SK-N-SH treated with all-trans-retinoic acid at 6 μM for 48 hours (cell line): ENCODE results near the gene TOM1L1.

Experiments
- ESRRG ChIP-seq: fragments of 250-450 bp; sonication (Bioruptor Pico); IDR thresholded peaks from 2 replicates; pipeline ENCODE4 v1.6.1; 2021; ENCODE audit warnings: mild to moderate bottlenecking
- ZFP3 ChIP-seq: fragments of 250-450 bp; sonication (Bioruptor Pico); IDR thresholded peaks from 2 replicates; pipeline ENCODE4 v1.5.0; 2020; ENCODE audit warnings: mild to moderate bottlenecking, moderate library complexity
- ZFP30 ChIP-seq: fragments of 450-650 bp; formaldehyde crosslinking; IDR thresholded peaks from 2 replicates; pipeline ENCODE4 v1.5.0; 2022; ENCODE audit warnings: mild to moderate bottlenecking, moderate library complexity
- TF ChIP-seq, protein P1 (sequence below): fragments of 250-450 bp; sonication (Bioruptor Pico); IDR thresholded peaks from 2 replicates; pipeline ENCODE4 v1.5.1; 2020; ENCODE audit warnings: low read depth, mild to moderate bottlenecking, moderate library complexity

DNA sequence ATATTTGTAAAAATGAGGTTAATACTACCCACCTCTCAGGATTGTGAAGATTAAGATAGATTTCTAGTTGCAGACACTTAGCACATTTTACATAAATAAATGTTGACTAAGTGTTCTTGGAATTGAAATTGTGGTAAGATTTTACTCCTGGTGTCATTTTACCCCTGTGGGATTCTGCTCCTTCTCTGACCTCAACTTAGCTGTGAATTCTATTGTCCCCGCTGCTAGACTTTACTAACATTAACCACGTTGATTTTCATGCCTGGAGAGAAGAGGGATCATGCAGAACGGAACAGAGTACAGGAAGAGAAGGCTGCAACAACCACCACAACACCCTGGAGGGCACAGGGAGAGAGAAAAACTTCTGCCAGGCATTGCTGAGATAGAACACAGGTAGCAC is 2.1 kb upstream of the TOM1L1 start:
- TF ChIP-seq ZFP3 (CRISPR knock-in tag) (no peak), ZFP30 (CRISPR knock-in tag) (no peak), ESRRG (CRISPR knock-in tag) (no peak)
- TF ChIP-seq, protein P1, sequence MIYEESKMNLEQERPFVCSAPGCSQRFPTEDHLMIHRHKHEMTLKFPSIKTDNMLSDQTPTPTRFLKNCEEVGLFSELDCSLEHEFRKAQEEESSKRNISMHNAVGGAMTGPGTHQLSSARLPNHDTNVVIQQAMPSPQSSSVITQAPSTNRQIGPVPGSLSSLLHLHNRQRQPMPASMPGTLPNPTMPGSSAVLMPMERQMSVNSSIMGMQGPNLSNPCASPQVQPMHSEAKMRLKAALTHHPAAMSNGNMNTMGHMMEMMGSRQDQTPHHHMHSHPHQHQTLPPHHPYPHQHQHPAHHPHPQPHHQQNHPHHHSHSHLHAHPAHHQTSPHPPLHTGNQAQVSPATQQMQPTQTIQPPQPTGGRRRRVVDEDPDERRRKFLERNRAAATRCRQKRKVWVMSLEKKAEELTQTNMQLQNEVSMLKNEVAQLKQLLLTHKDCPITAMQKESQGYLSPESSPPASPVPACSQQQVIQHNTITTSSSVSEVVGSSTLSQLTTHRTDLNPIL: no peak
